Posterior vena cava (tissue), 2 donors: ENCODE measurements around the gene TRAPPC10. TPM values are rescaled to one million over a fixed set of nuclear protein-coding genes. Genes with fewer than 3 reads are reported as not detected.

Experiments
- DNase-seq: peaks from one replicate; pipeline ENCODE4 v3.0.0-alpha.2; 2020; ENCODE audit warnings: low spot score
- intact Hi-C, 2 donors: fragments of 100-400 bp; cut with DNase I; formaldehyde crosslinking; loops; one replicate each; pipeline versions ENCODE4 v1.14.1 to v1.14.2; 2022 to 2023
- total RNA-seq, 2 donors: library from RNA; stranded (reverse); fragmentation: NEBNext Ultra II Directional; extraction: Animal tissue kit (Norgen Biotek cat#: 25700); gene quantifications; one replicate each; pipeline ENCODE4 v1.2.1, GENCODE V29; 2021
- donor health status: DM: yes; HTN: yes; CAD: no.
- donor health status: DM: yes; HTN: yes; CAD: no.

The TRAPPC10 gene
- total RNA-seq, 2 donors from 2014 or later = 26.7 to 30.3 TPM

DNA sequence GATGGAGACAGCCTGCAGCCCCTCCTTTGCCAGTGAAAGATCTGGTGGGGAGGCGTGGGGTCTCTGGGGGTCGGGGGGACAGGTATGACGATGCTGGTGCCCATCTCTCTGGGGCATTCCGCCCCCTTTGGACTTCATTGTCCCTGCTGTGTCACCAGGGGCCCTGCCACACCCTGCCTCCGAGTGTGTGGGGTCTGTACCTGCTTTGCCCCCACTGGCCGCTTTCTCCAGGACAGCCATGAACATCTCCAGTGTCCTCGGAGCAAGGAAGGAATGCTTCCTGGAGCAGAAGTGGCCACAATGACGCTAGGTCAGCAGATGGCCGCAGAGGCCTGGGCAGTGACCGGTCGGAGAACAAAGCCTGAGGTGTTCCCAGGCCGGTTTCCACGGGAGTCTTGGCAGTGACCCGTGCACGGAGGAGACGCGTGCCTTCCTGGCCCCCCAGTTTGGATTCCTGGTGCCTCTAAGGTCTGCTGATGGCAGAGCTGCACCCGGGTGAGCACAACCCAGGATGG, 18.6 kb upstream of the TRAPPC10 start:
- peak; percentile 69 for DNase-seq
- intact Hi-C loops = no loop called here

DNA sequence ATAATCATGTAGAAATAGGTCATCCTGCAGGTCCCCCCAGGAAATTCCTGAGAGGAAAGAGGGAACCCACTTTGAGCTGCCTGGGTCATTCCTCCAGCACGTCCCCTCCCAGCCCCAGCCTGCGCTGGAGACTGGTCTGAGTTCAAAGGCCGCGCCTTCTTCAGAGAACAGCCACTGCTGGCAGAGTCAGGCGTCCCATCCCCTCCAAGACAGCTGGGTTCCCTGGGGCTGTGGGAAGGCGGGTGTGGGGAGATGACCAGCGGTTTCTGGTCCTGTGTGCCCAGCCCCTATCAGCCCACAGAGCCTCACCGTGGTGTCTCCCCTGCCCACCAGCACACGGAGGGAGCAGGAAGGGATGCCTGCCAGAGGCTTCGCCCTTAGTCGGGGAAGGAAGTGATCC, 18.0 kb upstream of the TRAPPC10 start:
- intact Hi-C loops = no loop called here
- DNase-seq = no peak

DNA sequence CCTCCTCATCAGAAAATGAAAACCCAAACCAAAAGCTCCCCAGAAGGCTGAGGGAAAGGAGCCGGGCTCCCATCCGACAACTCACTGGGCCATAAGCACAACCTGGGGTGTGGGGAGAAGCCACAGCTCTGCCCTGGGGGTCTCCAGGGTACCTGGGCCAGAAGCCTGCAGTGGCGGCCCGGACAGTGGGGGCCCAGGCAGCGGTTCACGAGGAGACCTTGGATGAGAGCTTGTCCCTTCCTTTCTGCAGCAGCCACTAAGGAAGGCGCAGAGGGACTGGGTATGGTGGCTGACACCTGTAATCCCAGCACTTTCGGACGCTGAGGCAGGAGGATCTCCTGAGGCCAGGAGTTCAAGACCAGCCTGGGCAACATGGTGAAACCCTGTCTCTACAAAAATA, 17.5 kb upstream of the TRAPPC10 start:
- intact Hi-C loops = no loop called here
- DNase-seq = peak; percentile 35

DNA sequence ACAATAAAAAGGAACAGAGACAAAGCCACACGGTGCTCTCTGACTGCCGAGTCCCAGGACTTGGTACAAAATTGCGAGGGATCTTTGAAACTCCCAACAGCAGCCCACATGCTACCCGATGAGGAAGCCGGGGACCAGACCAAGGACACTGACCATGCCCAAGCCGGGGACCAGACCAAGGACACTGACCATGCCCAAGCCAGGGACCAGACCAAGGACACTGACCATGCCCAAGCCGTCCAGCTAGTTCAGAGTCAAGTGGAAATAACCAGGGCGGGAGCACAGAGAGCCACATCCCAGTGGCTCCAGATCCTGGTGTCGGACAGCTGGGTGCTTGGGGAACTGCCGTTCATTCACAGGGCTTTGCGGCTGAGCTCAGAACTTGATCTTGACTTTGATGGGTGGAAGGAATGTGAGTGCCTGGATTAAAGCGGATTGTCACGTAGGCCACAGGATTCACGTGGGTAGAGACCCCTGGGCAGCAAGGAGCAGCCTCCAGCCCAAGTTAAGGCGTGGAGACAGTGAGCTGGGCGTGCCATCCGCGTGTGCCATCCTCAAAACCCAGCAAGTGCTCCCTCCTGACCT, 16.5 kb upstream of the TRAPPC10 start:
- peak; percentile 66 for DNase-seq
- intact Hi-C loops = no loop called here

DNA sequence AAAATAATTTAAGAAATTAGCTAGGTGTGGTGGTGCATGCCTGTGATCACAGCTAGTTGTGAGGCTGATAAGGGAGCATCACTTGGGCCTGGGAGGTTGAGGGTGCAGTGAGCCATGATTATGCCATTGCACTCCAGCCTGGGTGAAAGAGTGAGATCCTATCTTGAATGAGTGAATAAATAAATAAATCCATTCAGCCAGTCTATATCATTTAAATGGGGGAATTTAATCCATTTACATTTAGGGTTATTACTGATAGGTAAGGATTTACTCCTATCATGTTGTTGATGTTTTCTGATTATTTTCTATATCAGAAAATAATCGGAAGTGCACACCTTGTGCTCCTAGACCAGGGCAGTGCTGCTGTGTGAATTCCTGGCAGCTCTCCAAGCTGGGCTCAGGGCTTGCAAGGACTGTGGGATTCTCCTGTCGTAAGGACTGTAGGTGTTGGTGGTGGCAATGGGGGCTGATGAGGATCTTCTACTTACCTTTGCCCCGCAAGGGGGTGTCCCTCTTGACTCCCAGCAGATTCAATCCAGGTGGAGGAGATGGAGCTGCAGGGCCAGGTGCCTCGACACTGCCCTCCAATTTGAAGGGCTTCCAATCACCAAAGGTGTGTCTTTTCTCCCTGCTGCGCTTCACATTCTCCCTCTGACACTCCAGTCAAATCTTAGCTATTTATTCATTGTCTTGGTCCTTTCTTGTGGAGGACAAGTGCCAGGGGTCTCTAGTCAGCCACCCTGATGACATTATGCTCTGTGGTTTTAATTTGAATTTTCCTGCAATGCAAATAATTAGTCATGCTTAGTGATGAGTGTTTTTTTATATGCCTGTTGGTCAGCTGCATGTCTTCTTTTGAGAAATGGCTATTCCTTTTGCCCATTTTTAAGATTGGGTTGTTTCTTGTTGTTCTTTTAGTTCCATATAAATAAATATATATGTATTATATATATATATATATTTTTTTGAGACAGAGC, 14.1 kb upstream of the TRAPPC10 start:
- intact Hi-C loops = no loop called here
- DNase-seq = peak; percentile 37

DNA sequence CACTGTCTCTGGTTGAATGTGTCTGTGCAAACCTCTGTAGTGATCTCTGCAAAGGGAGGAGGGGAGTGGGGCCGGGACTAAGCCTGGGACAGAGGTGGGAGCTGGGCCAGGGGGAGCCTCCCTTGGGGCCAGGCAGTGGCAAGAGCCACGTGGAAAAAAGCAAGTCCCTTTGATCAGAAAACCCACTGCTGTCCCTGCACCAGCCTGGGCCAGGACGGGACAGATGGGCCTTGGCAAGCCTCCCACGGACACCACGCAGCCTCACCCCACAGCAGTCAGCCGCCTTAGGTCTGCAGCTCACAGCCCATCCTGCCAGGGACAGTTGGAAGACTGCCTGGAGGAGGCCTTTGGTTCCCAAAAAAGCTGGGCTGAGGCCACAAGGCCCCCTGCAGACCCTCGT, 11.7 kb upstream of the TRAPPC10 start:
- intact Hi-C loops = no loop called here
- peak; percentile 73 for DNase-seq

DNA sequence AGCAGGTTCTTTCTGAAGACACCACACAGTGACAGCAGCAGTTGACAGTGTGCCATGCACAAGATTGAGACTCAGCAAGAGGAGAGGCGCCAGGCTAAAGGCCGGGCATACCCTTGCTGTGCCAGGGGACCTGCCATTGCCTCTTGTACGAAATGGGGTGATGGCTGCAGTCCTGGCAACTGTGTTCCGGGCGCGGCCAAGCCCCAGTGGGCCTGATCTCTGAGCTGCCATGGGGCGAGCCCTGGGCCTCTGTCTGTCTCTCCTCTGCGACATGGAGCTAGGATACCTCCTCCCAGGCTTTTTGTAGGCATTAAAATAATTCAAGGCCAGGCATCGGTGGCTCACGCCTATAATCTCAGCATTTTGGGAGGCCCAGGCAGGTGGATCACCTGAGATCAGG, 9.6 kb upstream of the TRAPPC10 start:
- DNase-seq = peak; percentile 45
- intact Hi-C loops = no loop called here

DNA sequence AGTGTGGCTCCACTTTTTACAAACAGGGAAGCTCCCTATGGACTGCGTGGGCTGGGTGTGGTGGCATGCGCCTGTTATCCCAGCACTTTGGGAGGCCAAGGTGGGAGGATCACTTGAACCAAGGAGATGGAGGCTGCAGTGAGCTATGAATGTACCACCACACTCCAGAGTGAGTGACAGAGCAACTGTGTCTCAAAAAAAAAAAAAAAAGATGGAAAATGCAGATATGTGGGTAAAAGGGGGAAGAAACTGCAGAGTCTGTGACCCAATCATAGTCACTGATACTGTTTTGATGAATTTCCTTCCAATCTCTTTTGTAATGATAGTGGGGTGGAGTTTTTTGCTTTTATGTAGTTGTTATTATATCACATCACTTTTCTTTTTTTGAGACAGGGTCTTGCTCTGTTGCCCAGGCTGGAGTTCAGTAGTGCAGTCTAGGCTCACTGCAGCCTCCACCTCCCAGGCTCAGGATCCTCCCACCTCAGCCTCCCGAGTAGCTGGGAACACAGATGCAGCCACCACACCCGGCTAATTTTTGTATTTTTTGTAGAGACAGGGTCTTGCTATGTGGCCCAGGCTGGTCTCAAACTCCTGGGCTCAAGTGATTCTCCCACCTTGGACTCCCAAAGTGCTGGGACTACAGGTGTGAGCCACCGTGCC, 8.7 kb upstream of the TRAPPC10 start:
- DNase-seq = no peak
- intact Hi-C loops = no loop called here

DNA sequence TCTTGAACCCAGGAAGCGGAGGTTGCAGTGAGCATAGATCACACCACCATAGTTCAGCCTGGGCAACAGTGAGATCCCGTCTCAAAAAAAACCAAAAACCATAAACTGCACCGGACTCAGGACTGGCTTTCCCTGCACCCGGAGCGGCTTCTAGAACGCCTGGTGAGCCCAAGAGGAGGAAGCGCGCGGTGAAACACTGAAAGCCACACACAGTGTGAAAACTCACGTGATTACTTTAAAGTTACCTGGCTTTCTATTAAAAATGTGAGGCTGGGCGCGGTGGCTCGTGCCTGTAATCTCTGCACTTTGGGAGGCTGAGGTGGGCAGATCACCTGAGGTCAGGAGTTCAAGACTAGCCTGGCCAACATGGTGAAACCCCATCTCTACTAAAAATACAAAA, 7.0 kb upstream of the TRAPPC10 start:
- peak; percentile 61 for DNase-seq
- intact Hi-C loops = no loop called here

DNA sequence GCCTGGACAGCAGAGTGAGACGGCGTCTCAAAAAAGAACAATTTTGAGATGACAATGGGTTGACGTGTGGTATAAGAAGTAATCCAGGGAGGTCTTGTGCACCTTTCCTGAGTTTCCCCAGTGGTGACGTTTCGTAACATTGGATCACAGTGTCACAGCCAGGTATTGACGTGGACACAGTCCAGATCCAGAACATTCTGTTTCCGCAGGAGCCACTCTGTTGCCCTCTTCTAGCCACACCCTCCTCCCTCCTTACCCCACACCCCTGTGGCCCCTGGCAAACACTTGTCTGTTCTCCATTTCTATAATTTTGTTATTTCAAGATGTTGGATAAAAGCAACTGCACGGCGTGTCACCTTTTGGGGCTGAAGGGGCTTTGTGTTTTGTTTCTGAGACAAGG, 6.5 kb upstream of the TRAPPC10 start:
- intact Hi-C loops = no loop called here
- DNase-seq = peak; percentile 77

DNA sequence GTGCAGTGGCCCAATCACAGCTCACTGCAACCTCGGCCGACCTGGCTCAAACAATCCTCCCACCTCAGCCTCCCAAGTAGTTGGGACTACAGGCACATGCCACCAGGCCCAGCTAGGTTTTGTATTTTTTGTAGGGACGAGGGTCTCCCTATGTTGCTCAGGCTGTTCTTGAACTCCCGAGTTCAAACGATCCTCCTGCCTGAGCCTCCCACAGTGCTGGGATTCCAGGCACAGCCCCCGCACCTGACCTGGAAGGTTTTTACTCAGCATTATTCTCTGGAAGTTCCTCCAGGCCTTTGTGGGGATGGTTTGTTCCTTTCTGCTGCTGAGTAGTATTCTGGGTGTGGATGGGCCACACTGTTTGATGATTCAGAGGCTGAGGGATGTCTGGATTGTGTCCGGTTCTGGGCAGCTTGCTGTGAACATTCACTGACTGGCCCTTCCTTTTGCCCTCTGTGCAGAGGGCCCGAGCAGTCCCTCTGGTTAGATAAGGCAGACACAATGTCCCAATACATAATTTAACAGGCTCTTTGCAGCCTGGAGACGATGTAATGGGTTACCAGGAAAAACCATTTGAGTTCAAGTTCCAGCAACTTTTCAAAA, 6.0 kb upstream of the TRAPPC10 start:
- DNase-seq = peak; percentile 87
- intact Hi-C loops = no loop called here

DNA sequence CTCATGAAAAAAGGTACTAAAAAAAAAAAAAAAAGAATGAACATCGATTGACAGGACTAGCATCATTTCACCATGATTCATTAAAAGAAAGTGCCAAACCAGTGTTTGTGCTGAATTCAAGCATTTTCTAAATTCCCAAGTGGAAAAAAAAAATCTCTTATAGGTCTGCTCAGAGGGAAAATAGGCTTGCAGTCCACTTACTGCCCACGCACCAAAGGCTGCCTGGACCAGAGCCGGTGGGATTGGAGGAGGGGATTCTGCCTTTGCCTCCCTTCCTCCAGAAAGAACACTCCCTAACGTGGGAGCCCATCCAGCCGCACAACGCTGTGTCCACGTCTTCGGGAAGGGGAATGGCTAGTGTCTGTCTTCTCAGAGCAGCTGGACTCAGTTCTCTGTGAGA, 5.5 kb upstream of the TRAPPC10 start:
- intact Hi-C loops = no loop called here
- DNase-seq = peak; percentile 92

DNA sequence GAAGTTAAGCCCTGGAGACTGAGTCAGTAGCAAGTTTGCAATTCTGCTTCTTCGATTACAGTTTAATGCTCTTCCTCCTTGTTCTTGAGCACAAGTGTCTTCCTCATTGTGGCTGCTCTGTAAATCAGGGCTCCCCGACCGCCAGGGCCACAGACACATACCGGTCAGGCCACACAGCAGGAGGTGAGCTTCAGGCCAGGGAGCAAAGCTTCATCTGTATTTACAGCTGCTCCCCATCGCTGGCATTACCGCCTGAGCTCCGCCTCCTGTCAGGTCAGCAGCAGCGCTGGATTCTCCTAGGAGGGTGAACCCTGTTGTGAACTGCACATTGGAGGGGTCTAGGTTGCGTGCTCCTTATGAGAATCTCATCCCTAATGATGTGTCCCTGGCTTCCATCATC, 1.7 kb upstream of the TRAPPC10 start:
- peak; percentile 59 for DNase-seq
- intact Hi-C loops = no loop called here

DNA sequence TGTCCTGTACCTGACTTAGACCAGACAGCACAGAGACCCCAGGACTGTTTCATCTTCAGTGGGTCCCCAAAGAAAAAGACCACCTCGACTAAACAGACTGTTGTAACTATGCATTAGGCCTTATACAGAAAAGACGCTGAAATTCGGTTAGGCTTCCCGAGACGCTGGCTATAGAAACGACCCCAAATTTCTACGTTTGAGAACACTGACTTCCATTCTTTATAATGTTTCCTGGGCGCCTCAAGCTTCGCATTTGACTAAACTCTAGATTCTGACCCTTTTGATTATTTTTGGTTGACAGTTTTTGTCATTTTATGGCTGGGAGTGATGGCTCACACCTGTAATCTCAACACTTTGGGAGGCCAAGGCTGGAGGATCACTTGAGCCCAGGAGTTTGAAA, 986 bp upstream of the TRAPPC10 start:
- intact Hi-C loops = no loop called here
- no peak for DNase-seq

DNA sequence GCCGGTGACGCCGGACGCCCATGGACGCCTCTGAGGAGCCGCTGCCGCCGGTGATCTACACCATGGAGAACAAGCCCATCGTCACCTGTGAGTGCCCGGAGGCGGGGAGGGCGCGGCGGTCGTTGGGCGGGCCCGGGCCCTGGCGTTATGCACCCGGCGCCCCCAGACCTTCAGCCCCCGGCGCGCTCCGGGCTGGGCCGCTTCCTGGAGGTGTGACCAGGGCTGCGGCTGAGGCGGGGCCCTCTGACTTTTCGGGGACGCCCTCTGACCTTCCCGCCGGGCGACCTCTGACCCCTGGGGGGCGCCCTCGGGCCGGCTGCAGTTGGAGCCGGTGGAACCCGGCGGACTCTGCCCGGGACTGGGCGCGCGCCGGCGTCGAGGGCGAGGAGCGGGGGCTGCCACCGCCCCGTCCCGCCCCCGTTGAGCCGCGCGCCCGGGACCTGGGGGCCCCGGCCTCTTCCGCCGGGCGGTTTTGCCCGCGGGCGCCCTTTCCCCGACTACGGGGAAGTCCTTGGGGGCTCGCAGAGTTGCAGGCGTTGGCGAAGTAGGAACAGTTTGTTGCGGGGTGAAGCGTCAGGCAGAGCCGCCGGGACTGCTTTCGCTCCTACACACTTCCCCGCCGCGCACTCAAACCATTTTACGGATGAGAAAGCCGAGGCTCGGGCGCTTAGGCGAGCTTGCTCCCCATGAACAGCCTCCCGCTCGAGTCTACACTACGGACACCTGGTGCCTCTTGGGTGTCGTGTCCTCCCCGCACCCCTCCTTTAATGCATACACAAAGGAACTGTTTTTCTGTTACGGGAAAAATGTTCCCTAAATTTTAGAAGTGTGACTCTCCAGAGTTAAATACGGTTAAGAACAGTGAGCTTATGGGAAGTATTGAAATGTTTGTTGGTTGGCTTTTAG, 618 bp downstream of the TRAPPC10 start:
- DNase-seq = peak; percentile 94
- intact Hi-C loops = no loop called here

DNA sequence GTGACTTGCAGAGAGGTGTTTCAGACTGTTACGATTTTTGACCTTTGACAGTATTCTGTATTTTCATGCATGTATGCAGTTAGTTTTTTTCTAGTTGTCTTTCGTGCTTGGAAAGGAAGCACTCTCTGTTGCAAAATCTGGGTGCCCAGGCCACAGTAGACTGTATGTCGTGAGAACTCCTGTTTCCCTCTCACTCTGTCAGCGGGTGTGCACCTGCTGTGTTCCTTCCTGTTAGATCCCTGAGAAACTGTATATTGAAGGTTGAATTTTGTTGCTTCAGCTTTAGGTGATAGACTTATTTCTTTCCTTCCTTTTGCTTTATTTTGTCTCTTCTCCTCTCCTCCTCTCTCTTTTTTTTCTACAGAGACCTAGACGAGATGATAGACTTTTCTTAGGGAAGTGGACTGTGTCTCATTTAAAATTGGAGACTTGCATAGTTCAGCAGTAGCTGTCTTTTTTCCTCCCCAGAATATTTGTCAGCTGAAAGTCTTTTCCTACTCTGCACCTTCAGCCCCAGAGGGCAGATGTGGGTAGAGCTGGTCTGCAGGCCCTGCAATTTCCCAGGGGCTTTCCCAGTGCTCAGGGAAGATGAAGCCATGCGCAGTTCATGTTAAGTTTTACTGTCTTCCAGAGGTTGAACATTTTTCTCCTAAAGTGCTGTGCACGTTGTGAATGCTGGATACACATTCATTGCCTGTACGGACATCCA, 1.4 kb downstream of the TRAPPC10 start:
- intact Hi-C loops = no loop called here
- DNase-seq = no peak

DNA sequence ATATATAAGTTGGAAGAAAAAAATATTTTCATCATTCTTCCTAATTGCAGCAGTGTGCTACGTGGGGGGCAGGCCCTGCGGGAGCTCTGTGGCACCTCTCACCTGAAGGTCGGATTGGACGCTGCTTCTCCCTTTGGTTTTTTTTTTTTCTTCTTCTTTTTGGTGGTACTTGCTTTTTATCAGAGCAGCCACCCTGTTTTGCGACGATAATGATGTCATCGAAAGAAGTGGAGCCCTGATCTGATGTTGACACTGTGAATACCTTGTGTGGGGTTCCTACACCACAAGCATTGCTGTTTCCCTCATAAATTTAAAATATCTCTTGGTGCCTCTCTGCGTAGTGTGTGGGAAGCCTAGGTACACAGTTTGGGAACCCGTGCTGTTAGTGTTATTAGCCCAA, 5.5 kb downstream of the TRAPPC10 start:
- intact Hi-C loops = no loop called here
- no peak for DNase-seq

DNA sequence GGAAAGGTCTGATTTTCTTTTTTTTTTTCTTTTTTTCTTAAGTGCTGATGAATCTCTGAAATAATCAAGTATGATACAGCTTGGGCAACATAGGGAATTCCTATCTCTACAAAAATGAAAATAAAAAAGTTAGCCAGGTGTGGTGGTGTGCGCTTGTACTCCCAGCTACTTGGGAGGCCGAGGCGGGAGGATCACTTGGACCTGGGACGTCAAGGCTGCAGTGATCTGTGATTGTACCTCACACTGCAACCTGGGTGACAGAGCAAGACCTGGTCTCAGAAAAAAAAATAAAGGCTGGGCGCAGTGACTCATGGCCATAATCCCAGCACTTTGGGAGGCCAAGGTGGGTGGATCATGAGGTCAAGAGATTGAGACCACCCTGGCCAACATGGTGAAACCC, 6.0 kb downstream of the TRAPPC10 start:
- intact Hi-C loops = no loop called here
- DNase-seq = no peak
